HG03196 (cell line): ENCODE measurements around the gene ECEL1.

Source experiments
- ATAC-seq: cut with Tn5 transposase; IDR thresholded peaks from one replicate; pipeline ENCODE4 v1.9.1; 2021; ENCODE audit not compliant: unreplicated experiment

The ECEL1 gene

DNA sequence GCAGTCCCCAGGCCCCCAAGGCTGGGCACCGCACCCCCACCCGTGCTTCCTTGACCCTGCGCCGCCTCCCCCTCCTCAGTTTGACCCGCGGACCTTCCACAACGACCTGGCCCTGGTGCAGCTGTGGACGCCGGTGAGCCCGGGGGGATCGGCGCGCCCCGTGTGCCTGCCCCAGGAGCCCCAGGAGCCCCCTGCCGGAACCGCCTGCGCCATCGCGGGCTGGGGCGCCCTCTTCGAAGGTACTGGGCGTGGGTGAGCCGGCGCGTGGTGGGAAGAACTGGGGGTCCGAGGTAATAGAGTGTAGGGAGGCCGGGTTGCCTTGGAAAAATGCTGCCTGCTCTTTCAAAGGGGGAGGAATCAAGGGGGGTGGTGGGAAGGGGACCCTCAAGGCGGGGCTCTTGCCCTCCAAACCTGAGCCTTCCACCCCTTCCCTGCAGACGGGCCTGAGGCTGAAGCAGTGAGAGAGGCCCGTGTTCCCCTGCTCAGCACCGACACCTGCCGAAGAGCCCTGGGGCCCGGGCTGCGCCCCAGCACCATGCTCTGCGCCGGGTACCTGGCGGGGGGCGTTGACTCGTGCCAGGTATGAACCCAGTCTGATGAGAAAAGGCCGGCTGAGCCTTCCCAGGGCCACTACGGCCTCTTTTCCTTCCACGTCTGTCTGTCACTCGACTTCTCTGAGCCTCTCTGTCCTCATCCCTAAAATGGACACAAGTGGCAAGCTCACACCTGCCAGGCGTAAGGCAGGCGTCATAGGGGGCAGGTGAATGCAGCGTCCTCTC is 35.2 kb upstream of the ECEL1 start:
- no peak for ATAC-seq

DNA sequence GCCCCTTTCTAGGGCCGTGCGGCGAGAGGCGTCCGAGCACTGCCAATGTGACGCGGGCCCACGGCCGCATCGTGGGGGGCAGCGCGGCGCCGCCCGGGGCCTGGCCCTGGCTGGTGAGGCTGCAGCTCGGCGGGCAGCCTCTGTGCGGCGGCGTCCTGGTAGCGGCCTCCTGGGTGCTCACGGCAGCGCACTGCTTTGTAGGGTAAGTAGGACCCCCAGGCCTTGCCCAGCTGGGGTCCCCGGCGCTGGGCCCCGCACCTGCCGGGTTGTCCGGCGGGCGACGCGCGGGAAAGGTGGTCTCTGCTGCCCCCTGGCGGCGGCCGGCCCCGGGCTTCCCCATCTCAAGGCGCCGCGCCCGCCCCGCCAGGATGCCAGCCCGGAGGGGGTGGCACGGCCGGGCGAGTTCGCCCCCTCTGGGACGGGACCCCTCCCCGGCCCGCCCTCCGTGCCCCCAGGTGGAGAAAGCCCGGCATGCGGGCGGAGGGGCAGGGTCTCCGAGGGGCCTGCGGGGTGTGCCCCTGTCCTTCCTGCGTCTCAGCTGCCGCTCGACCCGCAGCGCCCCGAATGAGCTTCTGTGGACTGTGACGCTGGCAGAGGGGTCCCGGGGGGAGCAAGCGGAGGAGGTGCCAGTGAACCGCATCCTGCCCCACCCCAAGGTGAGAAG is 34.5 kb upstream of the ECEL1 start:
- no peak for ATAC-seq

DNA sequence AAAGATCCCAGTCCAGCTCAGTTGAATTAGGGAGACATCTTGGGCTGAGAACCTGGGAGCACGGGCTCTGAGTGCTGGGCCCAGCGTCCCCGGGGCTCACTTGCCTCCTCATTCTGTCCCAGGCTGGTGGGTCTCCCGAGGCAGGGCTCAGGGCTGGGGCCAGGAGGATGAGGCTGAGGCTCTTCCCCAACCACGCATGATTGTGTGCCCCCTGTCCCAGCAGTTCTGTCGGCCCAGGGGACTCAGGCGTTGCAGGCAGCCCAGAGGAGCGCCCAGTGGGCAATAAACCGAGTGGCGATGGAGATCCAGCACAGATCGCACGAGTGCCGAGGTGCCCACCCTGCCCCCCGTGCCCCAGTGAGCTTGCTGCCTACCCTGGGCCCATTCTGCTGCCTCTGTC is 33.5 kb upstream of the ECEL1 start:
- ATAC-seq: no peak

DNA sequence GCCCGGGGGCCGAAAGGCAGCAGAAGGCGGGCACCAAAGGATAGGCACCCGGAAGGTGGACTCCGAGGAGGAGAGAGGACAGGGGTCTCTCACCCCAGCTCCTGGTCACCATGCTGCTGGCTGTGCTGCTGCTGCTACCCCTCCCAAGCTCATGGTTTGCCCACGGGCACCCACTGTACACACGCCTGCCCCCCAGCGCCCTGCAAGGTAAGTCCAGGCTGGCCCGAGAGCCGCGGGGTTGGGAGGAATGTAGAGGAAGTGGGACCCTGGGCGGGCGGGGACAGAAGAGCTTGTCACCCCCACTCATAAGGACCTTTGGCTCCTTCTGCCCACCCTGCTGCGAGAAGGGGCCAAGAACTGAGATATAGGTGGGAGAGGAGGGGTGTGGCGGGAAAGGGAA is 32.9 kb upstream of the ECEL1 start:
- ATAC-seq: no peak

DNA sequence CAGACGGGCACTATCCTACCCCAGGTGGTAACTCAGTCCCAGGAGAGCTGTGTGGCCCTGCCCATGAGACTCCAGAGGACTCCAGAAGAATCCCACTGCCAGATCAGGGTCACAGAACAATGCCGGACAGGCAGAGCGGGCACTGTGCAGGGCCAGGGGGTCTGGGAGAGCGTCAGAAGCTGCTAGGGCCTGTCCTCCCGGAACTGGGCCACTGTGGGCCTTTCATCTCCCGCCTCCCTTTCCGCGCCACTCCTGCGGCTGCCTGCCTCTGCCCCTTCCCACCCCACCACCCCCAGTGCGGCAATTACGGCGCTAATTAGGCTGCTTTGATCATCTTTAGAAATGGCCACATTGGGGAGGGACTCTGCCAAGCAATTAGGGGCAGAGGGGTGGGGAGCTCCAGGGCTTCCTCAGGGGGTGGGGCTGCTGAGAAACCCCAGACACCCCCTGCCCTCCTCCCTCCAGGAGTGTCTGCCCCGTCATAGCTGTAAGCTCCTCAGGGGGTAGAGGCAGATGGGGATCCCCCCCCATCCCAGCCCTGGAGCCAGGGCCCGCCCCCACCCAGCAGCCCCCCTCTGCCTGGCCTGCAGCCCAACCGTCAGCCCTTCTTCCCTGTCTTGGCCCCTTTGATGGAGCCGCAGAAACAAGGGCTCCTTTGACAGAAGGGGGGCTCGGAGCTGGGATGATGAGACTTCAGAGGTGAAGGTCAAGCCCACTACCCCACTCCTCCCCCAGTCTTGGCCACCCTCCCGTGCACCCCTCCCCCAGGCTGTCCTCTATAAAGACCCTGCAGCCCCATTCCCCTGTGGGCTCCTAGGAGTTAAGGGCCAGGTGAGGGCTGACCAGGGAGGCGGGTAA is 32.2 kb upstream of the ECEL1 start, which contains the start of gene PRSS56:
TSS of gene PRSS56 (plus strand) at position 808 of the 858 bp plus-strand sequence. CDS start 211 bp downstream, outside the sequence.
- no peak for ATAC-seq

DNA sequence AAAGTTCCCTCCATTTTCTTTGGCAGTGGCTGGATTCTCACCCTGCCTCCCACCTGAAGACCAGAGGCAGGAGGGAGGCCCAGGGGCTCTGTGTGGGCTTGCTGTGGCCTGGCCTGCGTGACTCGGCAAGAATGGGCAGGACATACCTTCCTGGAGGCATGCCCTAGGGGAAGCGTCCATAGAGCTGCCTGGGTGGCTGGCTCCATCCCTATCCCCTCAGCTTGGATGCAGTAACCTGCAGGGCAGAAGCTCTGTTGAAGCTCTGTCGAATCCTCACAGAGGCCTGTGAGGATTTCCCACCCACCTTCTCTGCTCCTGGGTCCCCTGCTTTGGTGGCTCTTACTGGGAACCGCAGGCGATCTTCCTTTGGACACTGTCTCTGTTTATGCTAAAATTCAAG is 31.2 kb upstream of the ECEL1 start:
- no peak for ATAC-seq

DNA sequence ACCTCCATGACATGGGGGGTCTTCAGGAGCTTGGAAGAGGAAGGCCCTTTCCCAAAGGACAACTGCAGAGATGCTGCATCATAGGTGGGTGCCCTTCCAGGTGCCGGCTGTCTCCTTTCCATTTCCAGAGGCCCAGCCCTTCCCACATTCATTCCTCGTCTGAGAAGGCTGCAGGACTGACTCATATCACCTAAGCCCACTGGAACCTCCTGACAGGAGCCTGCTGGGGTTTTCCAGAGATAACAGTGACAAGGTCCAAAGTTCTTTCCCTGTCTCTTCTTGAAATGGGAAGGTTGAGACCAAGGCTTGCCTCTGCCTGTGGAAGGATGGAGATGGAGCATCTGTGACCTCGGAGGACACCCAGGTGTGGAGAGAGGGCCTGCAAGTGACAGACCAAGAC is 28.9 kb upstream of the ECEL1 start:
- no peak for ATAC-seq

DNA sequence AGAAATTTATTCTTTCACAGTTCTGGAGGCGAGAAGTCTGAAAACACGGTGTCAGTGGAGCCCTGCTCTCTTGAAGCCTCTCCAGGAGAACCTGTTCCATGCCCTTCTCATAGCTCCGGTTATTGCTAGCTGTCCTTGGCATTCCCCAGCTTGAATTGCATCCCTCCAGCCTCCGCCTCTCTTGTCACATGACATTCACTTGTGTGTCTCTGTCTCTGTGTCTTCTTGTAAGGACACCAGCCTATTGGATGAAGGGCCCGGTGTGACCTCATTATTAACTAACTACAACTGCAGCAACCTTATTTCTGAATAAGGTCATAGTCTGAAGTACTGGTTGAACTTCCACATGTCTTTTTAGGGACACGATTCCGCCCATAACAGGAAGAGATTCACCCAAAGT is 28.0 kb upstream of the ECEL1 start:
- ATAC-seq: no peak

DNA sequence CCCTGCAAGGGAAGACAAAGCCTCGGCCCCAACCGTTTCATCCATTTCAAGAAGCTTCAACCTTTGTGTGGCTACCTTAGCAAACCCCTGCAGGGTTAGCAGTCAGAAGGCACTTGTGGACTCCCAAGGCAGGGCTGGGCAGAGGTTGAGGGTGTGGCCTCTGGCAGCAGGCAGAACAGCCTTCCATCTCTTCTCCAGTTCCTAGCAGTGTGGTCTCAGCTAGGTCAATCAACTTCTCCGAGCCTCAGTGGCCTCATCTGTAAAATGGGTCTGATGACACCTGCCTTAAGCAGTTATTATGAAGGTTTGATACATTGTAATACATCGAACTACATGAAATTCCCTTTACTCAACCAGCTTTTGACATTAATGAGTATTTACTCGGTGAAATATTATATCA is 25.7 kb upstream of the ECEL1 start:
- no peak for ATAC-seq

DNA sequence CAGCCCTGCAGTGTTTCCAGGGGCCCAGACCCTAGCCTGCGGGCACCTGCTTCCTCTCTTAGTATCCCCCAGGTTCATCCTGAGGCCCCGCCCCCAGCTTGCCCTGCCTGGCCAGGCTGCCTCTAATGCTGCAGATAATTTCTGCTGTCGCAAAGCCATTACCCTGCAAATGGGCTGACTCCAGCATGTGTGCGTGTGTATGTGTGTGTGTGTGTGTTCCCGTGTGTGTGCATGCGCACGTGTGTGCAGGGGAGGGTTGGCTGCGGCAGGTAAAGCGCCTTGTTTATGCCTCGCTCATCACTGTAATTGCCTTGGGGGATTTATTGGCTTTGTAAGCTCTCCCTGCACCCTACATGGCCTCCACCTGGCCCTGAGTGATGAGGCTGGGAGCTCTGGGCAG is 25.0 kb upstream of the ECEL1 start:
- no peak for ATAC-seq

DNA sequence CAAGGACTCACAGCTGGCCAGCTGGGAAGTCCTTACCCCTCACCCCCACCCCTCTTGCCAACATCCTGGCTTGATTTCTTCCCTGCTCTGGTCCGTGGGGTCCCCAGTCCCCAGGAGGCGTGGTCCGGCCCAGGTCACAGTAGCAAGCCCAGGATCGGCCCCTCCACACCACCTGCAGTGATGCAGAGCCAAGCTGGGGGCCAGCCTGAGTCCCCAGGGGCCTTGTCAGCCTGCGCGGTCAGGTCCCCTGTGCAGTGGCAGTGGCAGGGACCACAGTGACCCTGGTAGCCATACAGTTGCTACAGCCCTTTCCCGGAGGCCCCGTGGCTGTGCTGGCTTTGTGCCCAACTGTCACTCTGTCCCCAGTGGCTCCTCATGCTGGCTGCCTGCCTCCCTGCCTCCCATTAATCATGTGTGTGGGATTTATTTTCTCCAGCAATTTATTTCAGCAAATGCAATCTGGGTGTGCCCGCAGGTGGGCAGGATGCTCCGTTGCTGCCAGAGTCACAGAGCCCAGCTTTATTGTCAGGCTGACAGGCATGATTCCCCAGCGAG is 23.8 kb upstream of the ECEL1 start:
- ATAC-seq: no peak

DNA sequence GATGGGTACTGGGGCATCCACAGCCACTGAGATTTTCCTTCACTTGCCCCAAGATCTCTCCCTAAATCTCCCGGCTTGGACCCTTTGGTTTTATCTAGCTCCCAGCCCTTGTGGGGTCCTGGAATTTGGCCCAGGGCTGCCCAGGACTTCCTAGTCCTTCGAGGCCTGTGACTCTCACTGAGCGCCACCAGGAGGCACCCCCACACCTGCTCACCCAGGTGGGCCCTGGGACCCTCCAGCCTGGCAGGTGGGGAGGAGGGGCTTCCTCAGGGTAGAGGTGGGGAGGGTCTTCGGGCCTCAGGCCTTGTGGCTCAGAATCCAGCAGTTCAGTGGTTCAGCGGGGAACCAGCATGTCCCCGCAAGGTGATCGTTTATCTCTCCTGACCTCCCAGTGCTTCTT is 20.6 kb upstream of the ECEL1 start:
- ATAC-seq: no peak

DNA sequence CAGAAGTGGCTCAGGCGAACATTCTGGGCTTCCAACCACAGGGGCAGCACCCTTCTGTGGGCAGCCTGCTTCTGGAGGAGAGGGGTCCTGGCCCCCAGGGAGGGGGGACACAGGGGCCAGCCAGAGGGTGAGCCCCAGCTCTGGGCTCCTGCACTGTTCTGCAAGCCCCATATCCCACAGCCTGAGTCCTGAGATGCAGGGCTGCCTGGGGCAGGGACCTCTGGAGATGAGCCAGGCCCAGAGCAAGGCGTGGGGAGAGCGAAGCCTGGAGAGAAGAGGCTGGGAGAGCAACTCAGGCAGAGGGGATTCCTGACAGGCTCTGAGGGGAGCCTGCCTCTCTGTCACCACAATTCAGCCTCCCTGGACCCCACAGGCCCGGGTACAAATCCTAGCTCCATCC is 19.1 kb upstream of the ECEL1 start:
- no peak for ATAC-seq

DNA sequence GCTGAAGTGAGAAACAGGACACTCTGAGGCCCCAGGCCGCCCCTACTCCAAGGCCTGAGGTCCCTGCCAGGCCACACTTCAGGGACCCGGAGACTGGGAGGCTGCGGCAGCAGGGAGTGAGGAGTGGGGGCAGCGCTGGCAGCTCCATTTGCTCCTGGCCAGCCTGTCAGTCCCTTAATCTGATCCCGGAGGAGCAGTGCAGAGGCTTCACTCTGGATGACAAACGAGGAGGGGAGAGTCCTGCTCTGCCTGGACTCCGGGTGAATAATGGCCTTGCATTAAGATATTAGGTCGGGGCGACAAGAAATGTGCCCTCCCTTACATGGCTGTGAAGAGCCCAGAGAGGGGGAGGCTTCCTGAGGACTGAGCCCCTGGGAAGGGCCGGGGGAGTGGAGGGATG is 18.2 kb upstream of the ECEL1 start:
- no peak for ATAC-seq

DNA sequence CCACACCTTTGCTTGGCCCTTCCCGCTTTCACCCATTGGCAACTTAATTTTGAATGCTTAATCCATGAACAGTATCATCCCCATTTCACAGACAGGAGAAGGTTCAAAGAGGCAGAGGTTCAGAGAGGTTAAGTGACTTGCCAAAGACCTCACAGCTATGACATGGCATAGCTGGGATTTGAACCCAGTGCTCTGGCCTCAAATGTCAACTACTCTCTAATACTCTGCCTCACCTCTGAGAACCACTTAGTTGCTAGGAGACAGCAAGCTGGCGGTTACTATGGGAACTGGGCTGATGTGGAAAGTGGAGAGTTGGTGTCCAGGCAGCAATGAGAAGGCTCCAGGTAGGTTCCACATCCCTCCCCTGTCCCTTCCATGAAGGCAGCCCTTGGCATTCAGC is 16.8 kb upstream of the ECEL1 start:
- no peak for ATAC-seq

DNA sequence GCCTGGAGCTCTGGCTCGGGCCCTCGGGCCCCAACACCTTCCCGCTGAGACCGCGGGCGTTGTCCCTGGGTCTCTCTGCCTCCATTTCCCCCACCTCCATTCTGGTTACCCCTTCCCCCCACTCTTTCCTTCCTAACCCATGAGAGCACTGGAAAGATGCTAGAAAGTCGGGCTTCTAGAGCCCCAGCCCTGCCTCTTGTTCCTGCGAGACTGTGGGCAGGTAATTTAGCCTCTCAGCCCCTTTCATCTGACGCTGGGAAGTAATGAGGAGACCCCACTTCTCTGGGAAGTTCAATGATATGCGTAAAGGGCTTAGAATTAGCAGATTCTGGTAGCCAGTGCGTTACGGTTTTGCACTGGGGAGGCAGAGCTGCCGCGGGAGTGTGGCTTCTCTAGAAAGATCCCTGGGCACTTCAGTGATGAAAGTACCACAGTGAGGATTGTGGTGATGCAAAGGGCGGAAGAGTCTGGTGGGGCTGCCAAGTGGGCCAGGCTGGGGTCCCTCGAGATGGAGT is 16.2 kb upstream of the ECEL1 start:
- ATAC-seq: no peak

DNA sequence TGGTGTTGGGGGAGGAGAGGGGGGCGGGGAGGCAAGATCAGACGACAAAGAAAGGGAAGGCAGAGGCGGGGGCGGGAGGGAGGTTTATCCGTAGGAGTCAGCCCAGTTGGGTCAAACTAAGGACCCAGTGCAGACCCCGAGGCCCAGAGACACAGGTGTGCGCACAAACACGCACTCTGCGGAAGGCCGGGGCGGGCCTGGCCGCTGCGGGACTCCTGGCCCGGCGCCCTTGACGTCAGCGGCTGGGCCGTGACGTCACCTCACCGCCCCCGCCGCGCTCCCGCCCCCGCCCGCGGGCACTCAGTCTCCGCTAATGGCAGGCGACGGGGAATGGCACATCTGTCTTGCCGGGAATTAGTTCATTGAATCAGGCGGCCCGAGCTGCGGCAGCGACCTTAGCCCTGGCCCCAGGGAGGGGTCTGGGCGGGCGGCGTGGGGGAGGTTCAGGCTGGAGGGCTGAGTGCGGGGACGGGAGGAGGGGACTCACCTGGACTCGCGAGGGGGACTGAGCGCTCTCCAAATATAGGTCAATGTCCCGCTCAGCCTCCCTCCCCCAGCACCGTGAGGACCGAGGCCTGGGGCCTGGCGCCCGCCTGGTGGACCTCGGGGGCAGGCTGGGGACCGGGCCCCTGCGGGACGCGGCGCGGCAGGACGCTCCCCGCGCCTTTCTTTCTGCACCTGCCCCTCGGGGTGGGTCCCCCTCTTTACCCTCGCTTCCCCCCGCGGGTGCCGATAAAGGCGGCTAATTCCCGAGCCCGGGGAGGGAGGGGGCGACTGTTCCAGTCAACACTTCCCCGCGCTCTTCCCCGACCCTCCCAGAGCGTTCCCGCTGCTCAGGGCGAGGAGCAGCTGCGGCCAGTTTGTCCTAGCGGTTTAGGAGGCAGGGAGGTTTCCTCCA is 15.5 kb upstream of the ECEL1 start:
- ATAC-seq: no peak

DNA sequence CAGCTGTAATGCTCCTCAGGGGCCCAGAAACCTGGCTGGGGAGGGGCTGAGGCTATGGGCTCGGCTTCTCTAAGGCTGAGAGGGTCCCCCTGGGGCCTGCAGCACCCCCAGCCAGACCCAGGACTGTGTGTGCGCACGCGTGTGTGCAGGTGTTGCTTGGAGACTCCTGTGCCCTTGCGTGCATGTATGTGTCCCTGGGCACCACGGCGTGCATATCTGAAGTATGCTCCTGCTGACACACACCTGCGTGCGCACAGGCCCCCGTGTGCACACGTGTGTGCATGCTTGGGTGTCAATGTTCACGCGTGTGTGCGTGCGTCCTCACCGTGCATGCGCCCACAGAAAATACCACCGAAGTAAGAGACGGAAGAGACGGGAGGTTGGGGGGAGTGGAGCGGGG is 14.9 kb upstream of the ECEL1 start:
- no peak for ATAC-seq

DNA sequence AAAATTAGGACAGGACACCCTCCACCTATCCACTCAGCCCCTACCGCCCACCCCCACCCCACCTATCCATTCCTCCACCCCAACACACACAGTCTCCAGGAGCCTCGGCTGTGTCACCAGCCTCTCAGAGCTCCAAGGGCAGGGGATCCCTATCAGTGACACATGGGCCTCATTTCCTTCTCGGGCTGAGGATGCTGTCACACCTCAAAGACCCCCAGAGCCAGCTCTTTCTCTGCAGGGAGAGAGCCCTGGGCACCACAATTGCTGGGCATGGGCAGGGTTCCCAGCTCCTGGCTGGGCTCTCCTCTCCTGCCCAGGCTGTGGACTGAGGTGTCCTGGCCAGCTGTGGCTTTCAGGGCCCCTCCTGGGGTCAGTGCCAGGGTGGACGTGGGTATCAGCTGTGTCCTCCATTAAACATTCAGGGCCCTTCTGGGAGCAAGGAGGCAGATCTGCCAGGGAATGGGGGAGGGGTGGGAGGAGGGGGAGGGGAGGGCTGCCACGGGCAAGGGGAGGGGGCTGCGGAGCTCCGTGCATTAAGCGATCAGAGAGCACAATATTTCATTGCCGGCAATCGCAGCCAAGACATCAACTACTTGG is 14.3 kb upstream of the ECEL1 start:
- no peak for ATAC-seq

DNA sequence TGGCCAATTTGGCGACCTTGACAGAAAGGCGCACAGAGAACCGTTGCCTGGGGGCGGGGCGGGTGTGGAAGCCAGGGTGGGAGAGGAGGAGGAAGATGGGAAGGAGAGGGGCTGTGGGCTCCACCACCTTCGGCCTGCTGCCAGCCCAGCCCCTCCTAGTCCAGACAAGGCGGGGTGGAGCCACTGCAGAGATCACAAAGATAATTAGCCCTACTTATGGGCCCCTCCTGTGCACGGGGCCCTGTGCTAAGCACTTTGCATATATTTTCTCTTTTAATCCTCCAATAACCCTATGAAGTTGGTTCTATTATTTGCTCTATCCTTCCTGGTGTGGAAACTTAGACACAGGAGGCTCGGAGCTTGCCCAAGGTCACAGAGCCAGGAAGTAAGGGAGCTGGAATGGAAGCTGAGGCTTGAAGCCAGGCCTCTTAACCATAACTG is 13.7 kb upstream of the ECEL1 start:
- ATAC-seq: no peak
